Measurements from ENCODE around the gene MAGEF1.

GRCh38 chr3:184685646-184686045 is 26.2 kb downstream of the MAGEF1 start:
- TF ChIP-seq CTCF (IDR thresholded peaks at IDR 0.05; ENCODE audit: insufficient read depth, low read length, poor library complexity, severe bottlenecking), result no peak
- TF ChIP-seq EZH2phosphoT487 (conservative IDR thresholded peaks at IDR 0.05; ENCODE audit: low read length), result no peak
